Kidney (tissue), 14 donors: ENCODE results near the gene THSD4. TPM values are rescaled to one million over a fixed set of nuclear protein-coding genes. Genes with fewer than 3 reads are reported as not detected.

ENCODE experiments used
- DNase-seq, 5 donors: peaks; one replicate each; pipeline ENCODE4 v3.0.0-alpha.2; 2013 to 2020
- FAIRE-seq: peaks from 2 replicates; lab custom pipeline; 2012; peaks lifted over from hg19 to GRCh38; lab: Jason Lieb, UNC
- H3K27ac ChIP-seq, 2 donors: one replicate each; pipeline ENCODE4 v1.7.0; 2013; ENCODE audit warnings: low read depth in 2 of 2, low read length in 2 of 2, inconsistent platforms in 1 of 2
- H3K27me3 ChIP-seq: one replicate; pipeline ENCODE4 v1.7.1; 2013; ENCODE audit warnings: low read length, inconsistent platforms; ENCODE audit not compliant: control insufficient read depth, insufficient read depth
- H3K36me3 ChIP-seq, 3 donors: one replicate each; pipeline versions ENCODE4 v1.7.0 to v1.7.1; 2013; ENCODE audit warnings: low read length in 3 of 3, control low read depth in 1 of 3, inconsistent platforms in 1 of 3; ENCODE audit not compliant: insufficient read depth in 3 of 3, control insufficient read depth in 2 of 3
- H3K4me1 ChIP-seq, 3 donors: one replicate each; pipeline versions ENCODE4 v1.7.0 to v1.7.1; 2013; ENCODE audit warnings: low read length in 3 of 3, inconsistent platforms in 1 of 3, low read depth in 1 of 3; ENCODE audit not compliant: control insufficient read depth in 2 of 3, insufficient read depth in 2 of 3
- H3K4me3 ChIP-seq, 3 donors: one replicate each; pipeline versions ENCODE4 v1.7.0 to v1.8.1; 2013; ENCODE audit warnings: low read length in 3 of 3, control low read depth in 1 of 3, inconsistent platforms in 1 of 3
- H3K9ac ChIP-seq, 3 donors: one replicate each; pipeline versions ENCODE4 v1.7.0 to v1.7.1; 2013; ENCODE audit warnings: low read length in 3 of 3, control low read depth in 1 of 3, inconsistent platforms in 1 of 3
- H3K9me3 ChIP-seq, 3 donors: one replicate each; pipeline versions ENCODE4 v1.7.0 to v1.7.1; 2013; ENCODE audit warnings: low read length in 3 of 3, control low read depth in 1 of 3, inconsistent platforms in 1 of 3; ENCODE audit not compliant: control insufficient read depth in 2 of 3, insufficient read depth in 1 of 3
- CTCF ChIP-seq: IDR thresholded peaks from 3 replicates; pipeline ENCODE4 v1.5.1; 2012; ENCODE audit warnings: mild to moderate bottlenecking, moderate library complexity, borderline replicate concordance; ENCODE audit not compliant: insufficient read depth; ENCODE audit errors: extremely low read depth
- intact Hi-C: fragments of 100-400 bp; cut with DNase I; formaldehyde crosslinking; loops from one replicate; pipeline ENCODE4 v1.11.1; 2022
- polyA plus RNA-seq: library from polyadenylated mRNA; stranded (reverse); fragments of 350-450 nt; fragmentation: Illumina TruSeq; extraction: RNeasy Lipid Tissue Mini Kit (QIAGEN cat#74804); gene quantifications from one replicate; pipeline ENCODE4 v1.2.3, GENCODE V29; 2014; ENCODE audit warnings: low read depth, low replicate concordance; ENCODE audit not compliant: insufficient read depth
- total RNA-seq: library from RNA; stranded (reverse); fragmentation: NEBNext Ultra II Directional; extraction: Animal tissue kit (Norgen Biotek cat#: 25700); gene quantifications from one replicate; pipeline ENCODE4 v1.2.1, GENCODE V29; 2021
- donor health status: control.
- donor health status: control.
- donor health status: control.
- donor health status: control.
- donor health status: control.
- donor health status: DM: yes; HTN: yes; CAD: no.
- donor health status: Normal renal cell carcinoma (clear cell type).

THSD4 gene
- total and polyA plus RNA-seq, 2 donors from 2014 or later = 9.4 to 36.3 TPM

GRCh38 chr15:71659730-71660067, 544.4 kb downstream of the THSD4 start:
- intact Hi-C loops = no loop called here
- Histone ChIP-seq H3K9ac (no peak overlapping the region), H3K9me3 (no peaks in the 10 kb centered on the region), H3K27ac (peak overlapping the region in 1 of 2 donors; percentile 30), H3K27me3 (no peaks in the 10 kb centered on the region), H3K4me3 (no peak overlapping the region), H3K36me3 (no peaks in the 10 kb centered on the region), H3K4me1 (no peaks in the 10 kb centered on the region)
- DNase-seq (no peak), FAIRE-seq (no peak)
- TF ChIP-seq CTCF = no peak

GRCh38 chr15:71660501-71660900, 545.2 kb downstream of the THSD4 start:
- DNase-seq = no peak
- FAIRE-seq = no peak
- Histone ChIP-seq H3K4me3 (no peak overlapping the region), H3K36me3 (no peaks in the 10 kb centered on the region), H3K4me1 (no peaks in the 10 kb centered on the region), H3K9ac (no peak overlapping the region), H3K27ac (no peak overlapping the region), H3K27me3 (no peaks in the 10 kb centered on the region), H3K9me3 (no peaks in the 10 kb centered on the region)
- TF ChIP-seq CTCF = no peak
- intact Hi-C loops = no loop called here

- Histone ChIP-seq H3K27me3 (no peaks in the 10 kb centered on the region), H3K9me3 (no peaks in the 10 kb centered on the region), H3K36me3 (no peaks in the 10 kb centered on the region), H3K27ac (no peak overlapping the region), H3K4me3 (no peak overlapping the region), H3K4me1 (no peaks in the 10 kb centered on the region), H3K9ac (no peak overlapping the region)
- FAIRE-seq (no peak), DNase-seq (no peak)
- TF ChIP-seq CTCF = no peak
- intact Hi-C loops = no loop called here
Observed at GRCh38 chr15:71662306-71662705, 547.0 kb downstream of the THSD4 start.

GRCh38 chr15:71664622-71665021, 549.4 kb downstream of the THSD4 start:
- H3K9ac ChIP-seq = no peak overlapping the region
- no peaks in the 10 kb centered on the region for H3K27me3 ChIP-seq
- no peaks in the 10 kb centered on the region for H3K36me3 ChIP-seq
- H3K4me3 ChIP-seq = no peak overlapping the region
- H3K4me1 ChIP-seq = no peaks in the 10 kb centered on the region
- DNase-seq = no peak
- no peak for FAIRE-seq
- H3K9me3 ChIP-seq = no peaks in the 10 kb centered on the region
- no peak for TF ChIP-seq CTCF
- H3K27ac ChIP-seq = no peak overlapping the region
- intact Hi-C loops = no loop called here
